SU-DHL-6 (cell line): Measurements from ENCODE around the gene CCDC85C.

Source experiments
- H2AFZ ChIP-seq: fragments of 200-600 bp; sonication (generic); 2 replicates; pipeline ENCODE4 v1.6.1; 2014; ENCODE audit warnings: low read depth, mild to moderate bottlenecking, moderate library complexity, mixed read lengths, antibody characterized with exemption, low read length; ENCODE audit not compliant: severe bottlenecking
- H3F3A ChIP-seq: fragments of 200-600 bp; shearing (Covaris generic); 2 replicates; pipeline ENCODE4 v1.6.0; 2016; ENCODE audit warnings: antibody characterized with exemption, mild to moderate bottlenecking; ENCODE audit not compliant: insufficient read depth
- H3K27ac ChIP-seq: fragments of 200-600 bp; sonication (generic); 2 replicates; pipeline ENCODE4 v1.5.1; 2016; ENCODE audit warnings: low read depth, mild to moderate bottlenecking, low read length, moderate library complexity, mixed read lengths
- H3K27me3 ChIP-seq: fragments of 200-600 bp; sonication (generic), shearing (Covaris generic); 2 replicates; pipeline ENCODE4 v1.6.0; 2014; ENCODE audit warnings: mild to moderate bottlenecking, low read length
- H3K36me3 ChIP-seq: fragments of 200-600 bp; sonication (generic); 2 replicates; pipeline ENCODE4 v1.6.1; 2014; ENCODE audit warnings: mild to moderate bottlenecking, low read length, mixed read lengths
- H3K4me2 ChIP-seq: fragments of 300-600, 200-600 bp; shearing (Covaris generic), sonication (generic); 2 replicates; pipeline ENCODE4 v1.6.0; 2014; ENCODE audit warnings: low read length, low read depth, mild to moderate bottlenecking; ENCODE audit not compliant: poor library complexity, severe bottlenecking
- H3K4me3 ChIP-seq: fragments of 200-600 bp; sonication (generic); 2 replicates; pipeline ENCODE4 v1.5.1; 2014; ENCODE audit warnings: antibody characterized with exemption, low read length, mild to moderate bottlenecking, mixed read lengths; ENCODE audit not compliant: insufficient read depth, poor library complexity, severe bottlenecking
- H3K79me2 ChIP-seq: fragments of 200-600 bp; sonication (generic); 2 replicates; pipeline ENCODE4 v1.6.1; 2014; ENCODE audit warnings: mild to moderate bottlenecking, low read length, moderate library complexity; ENCODE audit not compliant: insufficient read depth
- H3K9ac ChIP-seq: fragments of 200-600 bp; sonication (generic); 2 replicates; pipeline ENCODE4 v1.7.0; 2014; ENCODE audit warnings: mild to moderate bottlenecking, low read length
- H3K9me2 ChIP-seq: fragments of 200-600 bp; sonication (generic); replicated peaks from 2 replicates; pipeline ENCODE4 v1.6.1; 2014; ENCODE audit warnings: low read length; ENCODE audit not compliant: insufficient read depth
- H3K9me3 ChIP-seq: fragments of 200-600 bp; sonication (generic); 2 replicates; pipeline ENCODE4 v1.6.1; 2014; ENCODE audit warnings: low read length, mixed read lengths; ENCODE audit not compliant: insufficient read depth
- H4K20me1 ChIP-seq: fragments of 200-600 bp; sonication (generic); 2 replicates; pipeline ENCODE4 v1.6.1; 2014; ENCODE audit warnings: low read depth, mild to moderate bottlenecking, antibody characterized with exemption, low read length, moderate library complexity, mixed read lengths
- EZH2phosphoT487 ChIP-seq: fragments of 200-600 bp; sonication (generic), shearing (Covaris generic); conservative IDR thresholded peaks from 2 replicates; pipeline ENCODE4 v1.6.1; 2018; ENCODE audit warnings: mild to moderate bottlenecking, antibody characterized with exemption, low read length, moderate library complexity, mixed read lengths
- TF ChIP-seq, protein P1 (sequence below): fragments of 200-600 bp; sonication (generic); IDR thresholded peaks from one replicate; pipeline ENCODE4 v1.5.1; 2017; ENCODE audit warnings: antibody characterized with exemption, mild to moderate bottlenecking, low read length, moderate library complexity; ENCODE audit not compliant: insufficient read depth, poor library complexity, severe bottlenecking

CCDC85C gene

DNA sequence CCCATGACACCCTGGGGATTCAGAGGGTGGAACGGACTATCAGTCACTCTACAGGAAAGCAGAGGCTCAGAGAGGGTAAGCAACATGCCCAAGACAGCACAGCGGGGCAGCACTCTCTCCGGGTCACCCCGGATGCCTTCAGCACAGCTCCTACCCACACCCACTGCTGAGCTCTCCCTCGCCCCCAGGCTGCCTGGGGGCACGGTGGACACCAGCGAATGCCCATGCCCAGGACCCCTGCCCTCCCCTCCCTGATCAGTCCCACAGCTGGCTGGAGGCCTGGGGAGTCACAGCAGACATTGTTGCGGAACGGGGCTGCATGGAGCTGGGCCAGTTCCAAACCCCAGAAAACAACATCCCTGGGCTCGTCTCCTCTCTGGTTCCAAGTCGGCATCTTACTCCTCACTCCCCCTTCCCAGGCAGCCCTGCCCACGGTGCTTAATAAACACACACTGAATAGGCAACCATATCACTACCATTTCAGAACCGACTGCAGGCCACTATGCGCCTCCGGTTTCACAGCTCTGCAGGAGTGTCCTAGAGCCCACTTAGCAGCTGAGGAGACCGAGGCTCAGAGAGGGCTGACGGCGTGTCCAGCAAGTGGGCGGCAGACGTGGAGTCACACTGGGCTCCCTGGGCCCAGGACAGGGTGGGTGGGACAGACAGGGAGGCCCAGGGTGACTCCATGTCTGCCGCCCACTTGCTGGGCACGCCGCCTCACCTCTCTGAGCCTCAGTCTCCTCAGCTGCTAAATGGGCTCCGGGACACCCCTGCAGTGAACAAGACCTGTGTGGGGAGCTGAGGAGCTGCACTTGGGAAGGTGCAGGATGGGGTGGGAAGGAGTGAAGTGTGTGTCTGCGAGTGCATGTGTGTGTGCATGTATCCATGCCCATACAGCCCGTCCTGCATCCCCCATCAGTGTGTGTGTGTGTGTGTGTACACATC is 27.0 kb downstream of the CCDC85C start:
- Histone ChIP-seq H3K4me3 (no peak overlapping the region), H3K9me3 (no peaks in the 10 kb centered on the region), H4K20me1 (no peaks in the 10 kb centered on the region), H2AFZ (no peak overlapping the region), H3K9ac (no peak overlapping the region), H3K27me3 (no peaks in the 10 kb centered on the region), H3K27ac (no peak overlapping the region), H3K79me2 (no peaks in the 10 kb centered on the region), H3K9me2 (no peaks in the 10 kb centered on the region), H3K4me2 (no peak overlapping the region), H3F3A (no peaks in the 10 kb centered on the region), H3K36me3 (no peaks in the 10 kb centered on the region)
- TF ChIP-seq, protein P1, sequence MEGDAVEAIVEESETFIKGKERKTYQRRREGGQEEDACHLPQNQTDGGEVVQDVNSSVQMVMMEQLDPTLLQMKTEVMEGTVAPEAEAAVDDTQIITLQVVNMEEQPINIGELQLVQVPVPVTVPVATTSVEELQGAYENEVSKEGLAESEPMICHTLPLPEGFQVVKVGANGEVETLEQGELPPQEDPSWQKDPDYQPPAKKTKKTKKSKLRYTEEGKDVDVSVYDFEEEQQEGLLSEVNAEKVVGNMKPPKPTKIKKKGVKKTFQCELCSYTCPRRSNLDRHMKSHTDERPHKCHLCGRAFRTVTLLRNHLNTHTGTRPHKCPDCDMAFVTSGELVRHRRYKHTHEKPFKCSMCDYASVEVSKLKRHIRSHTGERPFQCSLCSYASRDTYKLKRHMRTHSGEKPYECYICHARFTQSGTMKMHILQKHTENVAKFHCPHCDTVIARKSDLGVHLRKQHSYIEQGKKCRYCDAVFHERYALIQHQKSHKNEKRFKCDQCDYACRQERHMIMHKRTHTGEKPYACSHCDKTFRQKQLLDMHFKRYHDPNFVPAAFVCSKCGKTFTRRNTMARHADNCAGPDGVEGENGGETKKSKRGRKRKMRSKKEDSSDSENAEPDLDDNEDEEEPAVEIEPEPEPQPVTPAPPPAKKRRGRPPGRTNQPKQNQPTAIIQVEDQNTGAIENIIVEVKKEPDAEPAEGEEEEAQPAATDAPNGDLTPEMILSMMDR, result no peak
- TF ChIP-seq EZH2phosphoT487, result no peak

DNA sequence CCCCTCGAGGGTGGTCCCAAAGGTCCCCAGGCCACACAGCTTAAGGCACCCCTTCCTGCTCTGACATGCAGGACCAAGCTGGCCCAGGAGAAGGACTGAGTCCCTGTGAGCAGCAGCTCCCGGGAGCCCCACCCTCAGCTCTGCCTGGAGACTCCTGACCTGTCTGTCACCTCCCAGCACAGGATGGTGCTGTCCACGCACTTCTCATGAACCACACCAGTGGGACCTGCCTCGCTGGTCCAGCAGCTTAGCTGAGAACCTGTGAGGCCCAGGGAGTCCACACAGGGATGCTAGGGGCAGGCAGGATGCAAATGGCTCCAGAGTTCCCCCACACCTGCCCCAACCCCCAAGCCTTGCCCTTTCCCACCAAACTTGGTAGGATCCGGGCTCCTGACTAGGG is 27.7 kb downstream of the CCDC85C start:
- no peak overlapping the region for H3K27ac ChIP-seq
- no peak overlapping the region for H3K4me2 ChIP-seq
- no peak overlapping the region for H3K9ac ChIP-seq

DNA sequence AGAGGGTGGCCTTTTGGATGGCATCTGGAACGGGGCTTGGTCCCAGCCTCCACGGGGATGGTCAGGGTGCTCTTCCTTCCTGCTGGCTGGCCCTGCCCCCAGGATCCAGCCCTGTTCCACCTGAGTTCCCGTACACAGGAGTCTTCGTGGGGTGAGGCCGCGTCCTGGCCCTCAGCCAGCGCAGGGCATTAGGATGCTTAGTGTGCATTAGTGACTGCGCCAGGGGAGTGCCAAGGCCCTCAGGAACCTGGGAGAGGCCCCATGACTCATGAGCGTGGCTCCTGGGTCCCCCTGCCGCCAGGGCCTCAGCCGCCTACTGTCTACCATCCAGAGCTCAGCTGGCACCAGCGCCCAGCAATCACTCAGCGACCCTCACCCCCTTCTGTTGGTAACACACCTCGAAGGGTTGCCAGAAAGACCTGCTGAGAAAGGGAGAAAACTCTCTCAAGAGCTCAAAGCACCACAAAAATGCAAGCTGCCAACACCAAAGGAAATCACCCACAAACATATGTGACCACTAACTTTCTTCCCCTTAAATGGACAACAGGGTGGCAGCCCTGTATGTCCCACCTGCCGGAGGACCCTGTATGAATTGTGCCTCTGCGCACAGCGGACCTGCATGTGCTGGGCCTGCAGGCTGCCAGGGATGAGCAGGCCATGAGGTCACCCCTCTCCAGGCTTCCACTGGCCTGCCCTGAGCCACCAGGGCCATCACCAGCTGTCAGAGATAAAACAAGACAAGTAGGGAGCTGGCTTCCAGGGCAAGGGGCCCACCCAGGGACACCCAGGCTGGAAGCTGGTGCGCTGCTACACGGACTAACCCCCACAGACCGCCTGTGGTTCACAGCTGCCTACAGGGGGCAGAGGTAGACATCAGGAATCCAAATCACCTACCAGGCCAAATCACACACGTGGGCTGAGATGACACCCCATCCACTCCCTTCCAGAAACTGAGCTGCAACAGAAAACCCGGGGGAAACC is 28.7 kb downstream of the CCDC85C start:
- Histone ChIP-seq H3K4me3 (no peak overlapping the region), H3K27me3 (no peaks in the 10 kb centered on the region), H3K9me2 (no peaks in the 10 kb centered on the region), H3F3A (no peaks in the 10 kb centered on the region), H2AFZ (no peak overlapping the region), H3K9me3 (no peaks in the 10 kb centered on the region), H4K20me1 (no peaks in the 10 kb centered on the region), H3K27ac (no peak overlapping the region), H3K36me3 (no peaks in the 10 kb centered on the region), H3K4me2 (no peak overlapping the region), H3K9ac (no peak overlapping the region), H3K79me2 (no peaks in the 10 kb centered on the region)
- TF ChIP-seq EZH2phosphoT487, result no peak
- TF ChIP-seq, protein P1, result peak; percentile 23

More for the DNA sequence above, 27.7 kb downstream of the CCDC85C start:
- Histone ChIP-seq H3K79me2 (no peaks in the 10 kb centered on the region), H3K27me3 (no peaks in the 10 kb centered on the region), H3K9me2 (no peaks in the 10 kb centered on the region), H3K36me3 (no peaks in the 10 kb centered on the region), H3F3A (no peaks in the 10 kb centered on the region), H3K4me3 (no peak overlapping the region), H4K20me1 (no peaks in the 10 kb centered on the region), H3K9me3 (no peaks in the 10 kb centered on the region), H2AFZ (no peak overlapping the region)
- no peak for TF ChIP-seq EZH2phosphoT487
- TF ChIP-seq, protein P1, result no peak
